Thoracic aorta (tissue), 2 donors: ENCODE data around the gene TCF3. TPM values are rescaled to one million over a fixed set of nuclear protein-coding genes. Genes with fewer than 3 reads are reported as not detected.

Source experiments
- ATAC-seq: fragments of 150-250 bp; one replicate; pipeline ENCODE4 v1.8.0; 2017; ENCODE audit warnings: low read depth; ENCODE audit not compliant: insufficient number of reproducible peaks, low FRiP score
- DNase-seq: peaks from one replicate; pipeline ENCODE4 v3.0.0-alpha.2; 2020; ENCODE audit warnings: low spot score
- H3K27ac ChIP-seq, 2 donors: fragments of 200-600 bp; sonication (generic); 1 replicate in 1 of 2; 2 replicates in 1 of 2; pipeline ENCODE4 v1.5.1; 2016; ENCODE audit warnings: mild to moderate bottlenecking in 2 of 2, moderate library complexity in 2 of 2
- H3K27me3 ChIP-seq: fragments of 200-600 bp; sonication (generic); replicated peaks from 2 replicates; pipeline ENCODE4 v1.6.0; 2016; ENCODE audit warnings: mild to moderate bottlenecking; ENCODE audit not compliant: insufficient read depth
- H3K36me3 ChIP-seq: fragments of 200-600 bp; sonication (generic); one replicate; pipeline ENCODE4 v1.5.1; 2016
- H3K4me1 ChIP-seq, 2 donors: fragments of 200-600 bp; sonication (generic); 1 replicate in 1 of 2; 2 replicates in 1 of 2; pipeline versions ENCODE4 v1.5.1 to v1.6.0; 2016; ENCODE audit warnings: low read depth in 2 of 2, mild to moderate bottlenecking in 1 of 2; ENCODE audit not compliant: control insufficient read depth in 1 of 2
- H3K4me3 ChIP-seq: fragments of 200-600 bp; sonication (generic); 2 replicates; pipeline ENCODE4 v1.5.1; 2016; ENCODE audit warnings: mild to moderate bottlenecking
- H3K9me3 ChIP-seq: fragments of 200-600 bp; sonication (generic); 2 replicates; pipeline ENCODE4 v1.5.1; 2016
- total RNA-seq, 2 donors: library from RNA; depleted of rRNA; stranded (reverse); fragments of >200 nt; gene quantifications; one replicate each; pipeline versions ENCODE4 v1.1.0 to v1.2.3, GENCODE V29; 2016
- TF ChIP-seq, protein P1 (sequence below): fragments of 200-600 bp; sonication (generic); IDR thresholded peaks from one replicate; pipeline ENCODE4 v1.5.1; 2019; ENCODE audit warnings: antibody characterized with exemption

TCF3 gene
- total RNA-seq, 2 donors from 2014 or later: 46.0 to 52.5 TPM

DNA sequence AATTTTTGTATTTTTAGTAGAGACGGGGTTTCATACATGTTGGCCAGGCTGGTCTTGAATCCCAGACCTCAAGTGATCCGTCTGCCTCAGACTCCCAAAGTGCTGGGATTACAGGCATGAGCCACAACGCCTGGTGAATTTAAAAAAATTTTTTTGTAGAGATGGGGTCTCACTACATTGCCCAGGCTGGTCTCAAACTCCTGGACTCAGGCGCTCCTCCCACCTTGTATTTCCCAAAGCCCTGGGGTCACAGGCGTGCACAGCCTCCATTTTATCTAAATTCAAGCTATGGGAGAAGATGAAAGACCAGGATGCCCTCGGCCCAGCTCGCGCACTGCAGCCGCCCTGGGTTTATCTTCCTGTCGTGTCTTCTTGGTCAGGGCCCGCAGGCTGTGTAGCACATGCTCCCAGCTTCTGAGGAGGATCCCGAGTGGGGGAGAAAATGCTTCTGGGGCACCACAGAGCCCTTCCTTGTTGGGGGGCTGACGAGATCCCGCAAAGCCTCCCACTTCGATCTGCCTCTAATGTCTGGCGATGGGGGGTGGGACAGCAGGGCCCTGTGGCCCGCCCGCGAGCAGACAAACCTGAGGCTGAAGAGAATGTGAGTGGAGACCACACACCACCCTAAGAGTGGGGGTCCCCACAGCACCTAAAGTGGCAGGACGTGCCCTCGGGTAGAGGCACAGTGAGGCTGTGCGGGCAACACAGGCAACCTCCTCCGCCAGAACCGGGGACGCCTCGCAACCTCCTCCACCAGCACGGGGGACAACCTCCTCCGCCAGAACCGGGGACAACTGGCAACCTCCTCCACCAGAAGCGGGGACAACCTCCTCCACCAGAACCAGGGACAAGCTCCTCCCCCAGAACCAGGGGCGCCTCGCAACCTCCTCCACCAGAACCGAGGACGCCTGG lies 15.8 kb downstream of the TCF3 start:
- Histone ChIP-seq H3K27ac (no peak overlapping the region), H3K4me1 (no peaks in the 10 kb centered on the region), H3K27me3 (no peaks in the 10 kb centered on the region), H3K4me3 (no peak overlapping the region), H3K36me3 (peaks cover 4% of the 10 kb centered on the region), H3K9me3 (no peaks in the 10 kb centered on the region)
- TF ChIP-seq, protein P1, sequence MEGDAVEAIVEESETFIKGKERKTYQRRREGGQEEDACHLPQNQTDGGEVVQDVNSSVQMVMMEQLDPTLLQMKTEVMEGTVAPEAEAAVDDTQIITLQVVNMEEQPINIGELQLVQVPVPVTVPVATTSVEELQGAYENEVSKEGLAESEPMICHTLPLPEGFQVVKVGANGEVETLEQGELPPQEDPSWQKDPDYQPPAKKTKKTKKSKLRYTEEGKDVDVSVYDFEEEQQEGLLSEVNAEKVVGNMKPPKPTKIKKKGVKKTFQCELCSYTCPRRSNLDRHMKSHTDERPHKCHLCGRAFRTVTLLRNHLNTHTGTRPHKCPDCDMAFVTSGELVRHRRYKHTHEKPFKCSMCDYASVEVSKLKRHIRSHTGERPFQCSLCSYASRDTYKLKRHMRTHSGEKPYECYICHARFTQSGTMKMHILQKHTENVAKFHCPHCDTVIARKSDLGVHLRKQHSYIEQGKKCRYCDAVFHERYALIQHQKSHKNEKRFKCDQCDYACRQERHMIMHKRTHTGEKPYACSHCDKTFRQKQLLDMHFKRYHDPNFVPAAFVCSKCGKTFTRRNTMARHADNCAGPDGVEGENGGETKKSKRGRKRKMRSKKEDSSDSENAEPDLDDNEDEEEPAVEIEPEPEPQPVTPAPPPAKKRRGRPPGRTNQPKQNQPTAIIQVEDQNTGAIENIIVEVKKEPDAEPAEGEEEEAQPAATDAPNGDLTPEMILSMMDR: no peak
- DNase-seq (no peak), ATAC-seq (no peak)

DNA sequence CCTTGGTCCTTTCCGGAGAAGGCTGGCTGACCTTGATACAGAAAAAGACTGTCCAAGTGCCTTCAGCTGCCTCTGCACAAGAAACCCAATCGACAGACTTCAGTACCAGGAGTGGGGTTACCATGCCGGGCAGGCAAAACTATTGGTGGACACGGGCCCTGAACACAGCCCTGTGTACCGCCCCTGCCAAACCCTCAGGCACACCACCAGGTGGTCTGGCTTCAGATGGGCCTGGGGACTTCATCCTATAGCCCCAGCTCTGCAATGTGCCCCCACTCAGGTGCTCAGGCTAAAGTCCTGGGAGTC lies 17.5 kb downstream of the TCF3 start:
- Histone ChIP-seq H3K4me1 (no peaks in the 10 kb centered on the region), H3K36me3 (peaks cover 4% of the 10 kb centered on the region), H3K9me3 (no peaks in the 10 kb centered on the region), H3K27ac (no peak overlapping the region), H3K27me3 (no peaks in the 10 kb centered on the region), H3K4me3 (no peak overlapping the region)
- TF ChIP-seq, protein P1: no peak
- DNase-seq: no peak
- ATAC-seq: no peak

DNA sequence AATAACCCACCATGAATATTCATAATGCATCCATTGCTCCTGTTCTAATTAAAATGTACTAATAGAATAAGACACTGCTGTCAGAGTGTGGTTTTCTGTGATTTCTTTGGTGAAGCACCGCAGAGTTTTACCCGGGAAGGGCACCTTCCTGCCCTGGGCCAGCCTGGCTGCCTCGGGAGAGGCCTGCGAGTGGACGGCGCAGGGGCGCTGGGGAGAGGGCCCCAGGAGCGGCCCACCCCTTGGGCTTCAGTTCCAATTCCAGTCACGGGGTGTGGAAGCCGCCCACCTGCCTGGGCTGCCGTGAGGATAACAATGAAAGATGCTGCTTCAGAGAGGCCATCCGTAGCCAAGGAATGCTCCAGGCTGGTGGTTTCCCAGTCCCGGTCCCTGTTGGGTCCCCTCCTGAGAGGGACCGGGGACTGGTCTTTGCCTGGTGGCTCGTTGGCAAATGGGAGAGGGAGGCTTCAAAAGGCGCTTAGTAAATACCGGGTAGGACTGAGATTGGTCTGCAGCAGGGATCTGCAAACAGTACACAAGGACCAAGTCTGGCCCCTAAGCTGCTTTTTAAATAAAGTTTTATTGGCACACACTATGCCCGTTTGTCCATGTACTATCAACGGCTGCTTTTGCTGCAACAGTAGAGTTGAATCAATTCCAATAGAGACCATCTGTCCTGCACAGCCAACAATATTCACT lies 18.0 kb downstream of the TCF3 start:
- Histone ChIP-seq H3K36me3 (peaks cover 4% of the 10 kb centered on the region), H3K27ac (no peak overlapping the region), H3K4me1 (no peaks in the 10 kb centered on the region), H3K4me3 (no peak overlapping the region), H3K27me3 (no peaks in the 10 kb centered on the region), H3K9me3 (no peaks in the 10 kb centered on the region)
- TF ChIP-seq, protein P1: no peak
- ATAC-seq: no peak
- no peak for DNase-seq

DNA sequence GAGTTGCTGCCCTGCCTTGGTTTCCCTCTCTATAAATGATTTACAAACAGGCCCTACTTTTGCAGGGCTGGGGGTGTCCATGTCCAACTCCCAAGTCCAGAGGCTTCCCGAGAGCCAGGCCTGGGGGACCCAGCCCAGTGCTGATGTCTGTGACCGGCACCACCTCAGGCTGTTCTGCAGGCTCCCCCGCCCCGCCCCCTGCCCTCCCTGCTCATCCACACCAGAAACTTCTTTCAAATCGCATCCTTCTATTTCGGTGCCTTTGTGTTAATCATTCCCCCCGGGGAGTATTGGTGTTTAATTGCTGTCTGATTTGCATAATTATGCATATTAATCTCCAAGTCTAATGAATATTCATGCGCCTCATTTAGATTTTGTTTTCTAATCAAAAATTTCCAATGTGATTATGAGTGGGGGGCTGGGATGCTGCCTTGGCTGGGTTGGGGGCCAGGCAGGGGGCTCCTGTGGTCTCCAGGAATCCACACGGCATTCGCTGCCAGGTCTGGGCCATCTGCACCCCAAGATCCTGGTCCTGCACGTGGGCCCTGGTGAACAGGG lies 19.1 kb downstream of the TCF3 start:
- H3K4me1 ChIP-seq: no peaks in the 10 kb centered on the region
- no peak overlapping the region for H3K4me3 ChIP-seq
- TF ChIP-seq, protein P1: no peak
- ATAC-seq: no peak
- peaks cover 4% of the 10 kb centered on the region for H3K36me3 ChIP-seq
- no peaks in the 10 kb centered on the region for H3K9me3 ChIP-seq
- no peak for DNase-seq
- H3K27me3 ChIP-seq: no peaks in the 10 kb centered on the region
- H3K27ac ChIP-seq: no peak overlapping the region
